ENCODE results near the gene ADAMTS8. TPM values are rescaled to one million over a fixed set of nuclear protein-coding genes. Genes with fewer than 3 reads are reported as not detected.

ADAMTS8 gene
- polyA plus RNA-seq, 2 of the 4 experiments (the other 2 are of a cell fraction), result 0.17 to 0.26 TPM

DNA sequence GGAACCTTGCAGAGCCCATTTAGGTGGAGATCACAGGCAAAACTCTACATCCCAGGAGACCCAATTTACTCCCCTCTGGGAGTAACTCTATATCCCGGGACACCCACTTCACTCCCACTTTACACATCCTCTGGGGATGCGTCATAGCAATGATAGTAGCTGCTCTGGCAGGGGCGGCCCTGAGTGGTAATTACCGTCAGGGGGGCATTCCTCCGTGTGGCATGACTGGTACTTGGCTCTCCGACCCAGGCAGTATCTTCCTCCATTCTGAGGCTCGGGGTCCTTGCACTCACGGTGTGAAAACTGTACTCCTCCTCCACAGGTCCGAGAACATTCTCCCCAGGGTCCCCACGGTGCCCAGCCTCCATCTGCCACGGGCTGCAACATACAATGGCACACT lies 17.2 kb downstream of the ADAMTS8 start:
- WGBS (ENCODE audit: missing lambda C conversion rate), result 49% methylated on average over 8 of the region's 11 CpGs
- ATAC-seq, result no peak
- no peak overlapping the region for H3K27ac ChIP-seq
- peaks cover 17% of the 10 kb centered on the region for H3K4me1 ChIP-seq
- no peak for DNase-seq (ENCODE audit: low read depth in 1 of 2, low spot score in 1 of 2)
- no peak for FAIRE-seq
- no peaks in the 10 kb centered on the region for H3K9me3 ChIP-seq
- POLR2A ChIA-PET, result no interaction called here
- TF ChIP-seq EHMT2 (IDR thresholded peaks at IDR 0.05; ENCODE audit: low read depth) (no peak), FOSL2 (IDR thresholded peaks at IDR 0.05) (no peak), FOSL2 (CRISPR knock-in tag; IDR thresholded peaks at IDR 0.05) (no peak), EP300 (IDR thresholded peaks at IDR 0.05) (no peak), BHLHE40 (IDR thresholded peaks at IDR 0.05; ENCODE audit: low read depth, low read length) (no peak), TP53 (CRISPR knock-in tag; IDR thresholded peaks at IDR 0.05) (no peak), HOXB13 (CRISPR knock-in tag; IDR thresholded peaks at IDR 0.05; ENCODE audit: low read depth) (no peak), EHF (CRISPR knock-in tag; IDR thresholded peaks at IDR 0.05) (no peak), TFCP2L1 (CRISPR knock-in tag; IDR thresholded peaks at IDR 0.05) (no peak), CHD4 (IDR thresholded peaks at IDR 0.05; ENCODE audit: borderline replicate concordance) (no peak)
- TF ChIP-seq, protein P1, sequence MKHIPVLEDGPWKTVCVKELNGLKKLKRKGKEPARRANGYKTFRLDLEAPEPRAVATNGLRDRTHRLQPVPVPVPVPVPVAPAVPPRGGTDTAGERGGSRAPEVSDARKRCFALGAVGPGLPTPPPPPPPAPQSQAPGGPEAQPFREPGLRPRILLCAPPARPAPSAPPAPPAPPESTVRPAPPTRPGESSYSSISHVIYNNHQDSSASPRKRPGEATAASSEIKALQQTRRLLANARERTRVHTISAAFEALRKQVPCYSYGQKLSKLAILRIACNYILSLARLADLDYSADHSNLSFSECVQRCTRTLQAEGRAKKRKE (CRISPR knock-in tag; IDR thresholded peaks at IDR 0.05; ENCODE audit: low read depth), result no peak
- TF ChIP-seq, protein P2, sequence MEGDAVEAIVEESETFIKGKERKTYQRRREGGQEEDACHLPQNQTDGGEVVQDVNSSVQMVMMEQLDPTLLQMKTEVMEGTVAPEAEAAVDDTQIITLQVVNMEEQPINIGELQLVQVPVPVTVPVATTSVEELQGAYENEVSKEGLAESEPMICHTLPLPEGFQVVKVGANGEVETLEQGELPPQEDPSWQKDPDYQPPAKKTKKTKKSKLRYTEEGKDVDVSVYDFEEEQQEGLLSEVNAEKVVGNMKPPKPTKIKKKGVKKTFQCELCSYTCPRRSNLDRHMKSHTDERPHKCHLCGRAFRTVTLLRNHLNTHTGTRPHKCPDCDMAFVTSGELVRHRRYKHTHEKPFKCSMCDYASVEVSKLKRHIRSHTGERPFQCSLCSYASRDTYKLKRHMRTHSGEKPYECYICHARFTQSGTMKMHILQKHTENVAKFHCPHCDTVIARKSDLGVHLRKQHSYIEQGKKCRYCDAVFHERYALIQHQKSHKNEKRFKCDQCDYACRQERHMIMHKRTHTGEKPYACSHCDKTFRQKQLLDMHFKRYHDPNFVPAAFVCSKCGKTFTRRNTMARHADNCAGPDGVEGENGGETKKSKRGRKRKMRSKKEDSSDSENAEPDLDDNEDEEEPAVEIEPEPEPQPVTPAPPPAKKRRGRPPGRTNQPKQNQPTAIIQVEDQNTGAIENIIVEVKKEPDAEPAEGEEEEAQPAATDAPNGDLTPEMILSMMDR (IDR thresholded peaks at IDR 0.05), result no peak
- TF ChIP-seq, protein P3, sequence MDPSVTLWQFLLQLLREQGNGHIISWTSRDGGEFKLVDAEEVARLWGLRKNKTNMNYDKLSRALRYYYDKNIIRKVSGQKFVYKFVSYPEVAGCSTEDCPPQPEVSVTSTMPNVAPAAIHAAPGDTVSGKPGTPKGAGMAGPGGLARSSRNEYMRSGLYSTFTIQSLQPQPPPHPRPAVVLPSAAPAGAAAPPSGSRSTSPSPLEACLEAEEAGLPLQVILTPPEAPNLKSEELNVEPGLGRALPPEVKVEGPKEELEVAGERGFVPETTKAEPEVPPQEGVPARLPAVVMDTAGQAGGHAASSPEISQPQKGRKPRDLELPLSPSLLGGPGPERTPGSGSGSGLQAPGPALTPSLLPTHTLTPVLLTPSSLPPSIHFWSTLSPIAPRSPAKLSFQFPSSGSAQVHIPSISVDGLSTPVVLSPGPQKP (IDR thresholded peaks at IDR 0.05; ENCODE audit: low read depth, low read length), result no peak
- no peak overlapping the region for H3K4me3 ChIP-seq
- CTCF ChIA-PET, result interaction anchor here (1.0 to 1.5 kb wide), 2 partner anchors 20 to 451 kb away, joined by 4 read pairs; no protein-coding TSS in a partner anchor
- H3K4me2 ChIP-seq, result no peak overlapping the region

DNA sequence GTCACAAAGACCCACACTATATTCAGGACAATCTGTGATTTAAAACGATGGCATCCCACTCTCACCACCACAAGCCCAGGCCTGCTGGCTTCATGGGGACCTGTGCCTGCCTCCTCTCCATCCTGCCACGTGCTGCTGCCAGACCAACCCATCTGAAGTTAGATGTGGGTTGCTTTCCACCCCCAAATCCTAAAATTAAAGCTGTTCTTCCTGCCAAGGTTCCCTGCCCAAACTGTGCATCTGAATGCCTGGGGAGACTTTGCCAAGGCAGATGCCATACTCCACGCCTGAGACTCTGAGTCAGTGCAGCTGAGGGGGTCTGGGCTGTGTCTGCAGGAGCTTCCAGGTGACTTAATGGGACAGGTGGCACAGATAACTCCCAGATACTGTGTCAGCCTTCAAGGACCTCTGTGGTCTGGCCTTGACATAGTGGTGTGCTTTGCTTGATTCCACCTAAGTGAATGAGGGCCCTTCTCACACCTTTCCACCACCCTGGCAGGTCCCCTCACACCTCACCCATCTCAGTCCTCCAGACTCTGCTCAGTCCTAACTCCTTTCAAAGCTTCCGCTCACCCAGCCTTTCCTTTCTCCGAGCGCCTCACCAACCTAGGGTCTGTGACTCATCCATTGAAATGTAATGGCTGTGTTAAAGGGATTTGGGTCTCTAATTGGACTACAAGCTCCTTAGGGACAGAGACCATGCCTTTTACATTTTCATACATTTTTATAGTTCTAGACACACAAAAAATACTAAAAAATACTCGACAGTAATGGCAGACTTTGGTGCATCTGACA lies 18.6 kb downstream of the ADAMTS8 start:
- ATAC-seq, result no peak
- no peak for DNase-seq (ENCODE audit: low read depth in 1 of 2, low spot score in 1 of 2)
- ChIA-PET CTCF (interaction anchor here (1.4 to 2.6 kb wide), 4 partner anchors 19 to 452 kb away, joined by 3 to 8 read pairs (median 4); no protein-coding TSS in a partner anchor), POLR2A (no interaction called here)
- no peak for FAIRE-seq
- Histone ChIP-seq H3K4me1 (peaks cover 17% of the 10 kb centered on the region), H3K4me2 (no peak overlapping the region), H3K27ac (no peak overlapping the region), H3K4me3 (no peak overlapping the region), H3K9me3 (no peaks in the 10 kb centered on the region)
- TF ChIP-seq, protein P4, sequence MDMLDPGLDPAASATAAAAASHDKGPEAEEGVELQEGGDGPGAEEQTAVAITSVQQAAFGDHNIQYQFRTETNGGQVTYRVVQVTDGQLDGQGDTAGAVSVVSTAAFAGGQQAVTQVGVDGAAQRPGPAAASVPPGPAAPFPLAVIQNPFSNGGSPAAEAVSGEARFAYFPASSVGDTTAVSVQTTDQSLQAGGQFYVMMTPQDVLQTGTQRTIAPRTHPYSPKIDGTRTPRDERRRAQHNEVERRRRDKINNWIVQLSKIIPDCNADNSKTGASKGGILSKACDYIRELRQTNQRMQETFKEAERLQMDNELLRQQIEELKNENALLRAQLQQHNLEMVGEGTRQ (IDR thresholded peaks at IDR 0.05), result no peak
- TF ChIP-seq EP300 (IDR thresholded peaks at IDR 0.05), result no peak
- no peak for TF ChIP-seq SREBF2 (IDR thresholded peaks at IDR 0.05)
- no peak for TF ChIP-seq TFCP2L1 (CRISPR knock-in tag; IDR thresholded peaks at IDR 0.05)
- no peak for TF ChIP-seq TP53 (CRISPR knock-in tag; IDR thresholded peaks at IDR 0.05)
- TF ChIP-seq RFX5 (IDR thresholded peaks at IDR 0.05), result no peak
- WGBS (ENCODE audit: missing lambda C conversion rate), result 66% methylated on average over 5 of the region's 7 CpGs

DNA sequence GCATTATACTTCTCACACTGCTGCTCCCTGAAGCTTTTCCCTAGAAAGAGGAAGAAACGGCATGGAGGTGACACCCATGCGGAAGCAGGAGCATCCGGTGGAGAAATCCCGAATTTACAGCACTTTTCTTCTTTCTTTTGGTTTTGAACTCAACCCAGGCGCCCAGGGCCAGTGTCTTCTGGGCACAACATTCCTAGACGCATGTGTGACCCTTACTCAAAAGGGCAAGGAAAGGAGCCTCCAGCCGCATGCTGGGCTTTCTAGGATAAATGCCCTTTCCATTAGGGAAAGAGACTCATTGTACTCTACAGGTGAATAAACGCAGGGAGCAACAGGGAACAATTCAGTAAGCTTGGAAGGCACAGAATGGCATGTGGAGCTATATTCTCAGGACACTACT lies 19.5 kb downstream of the ADAMTS8 start:
- H3K4me3 ChIP-seq, result no peak overlapping the region
- H3K4me2 ChIP-seq, result no peak overlapping the region
- DNase-seq (ENCODE audit: low read depth in 1 of 2, low spot score in 1 of 2), result no peak
- no peaks in the 10 kb centered on the region for H3K9me3 ChIP-seq
- ATAC-seq, result no peak
- POLR2A ChIA-PET, result interaction anchor here (0.5 kb wide), 1 partner anchor 184 kb away, joined by 4 read pairs; no protein-coding TSS in a partner anchor
- no peak for FAIRE-seq
- no peak overlapping the region for H3K27ac ChIP-seq
- WGBS (ENCODE audit: missing lambda C conversion rate), result 87% methylated on average over 8 of the region's 8 CpGs
- peaks cover 11% of the 10 kb centered on the region for H3K4me1 ChIP-seq
- CTCF ChIA-PET, result interaction anchor here (1.4 to 2.6 kb wide), 3 partner anchors 19 to 453 kb away, joined by 3 to 8 read pairs (median 4); no protein-coding TSS in a partner anchor
- TF ChIP-seq EP300 (IDR thresholded peaks at IDR 0.05), result no peak
- TF ChIP-seq, protein P3 (IDR thresholded peaks at IDR 0.05; ENCODE audit: low read depth, low read length), result no peak
- no peak for TF ChIP-seq BHLHE40 (IDR thresholded peaks at IDR 0.05; ENCODE audit: low read depth, low read length)
- TF ChIP-seq, protein P5, sequence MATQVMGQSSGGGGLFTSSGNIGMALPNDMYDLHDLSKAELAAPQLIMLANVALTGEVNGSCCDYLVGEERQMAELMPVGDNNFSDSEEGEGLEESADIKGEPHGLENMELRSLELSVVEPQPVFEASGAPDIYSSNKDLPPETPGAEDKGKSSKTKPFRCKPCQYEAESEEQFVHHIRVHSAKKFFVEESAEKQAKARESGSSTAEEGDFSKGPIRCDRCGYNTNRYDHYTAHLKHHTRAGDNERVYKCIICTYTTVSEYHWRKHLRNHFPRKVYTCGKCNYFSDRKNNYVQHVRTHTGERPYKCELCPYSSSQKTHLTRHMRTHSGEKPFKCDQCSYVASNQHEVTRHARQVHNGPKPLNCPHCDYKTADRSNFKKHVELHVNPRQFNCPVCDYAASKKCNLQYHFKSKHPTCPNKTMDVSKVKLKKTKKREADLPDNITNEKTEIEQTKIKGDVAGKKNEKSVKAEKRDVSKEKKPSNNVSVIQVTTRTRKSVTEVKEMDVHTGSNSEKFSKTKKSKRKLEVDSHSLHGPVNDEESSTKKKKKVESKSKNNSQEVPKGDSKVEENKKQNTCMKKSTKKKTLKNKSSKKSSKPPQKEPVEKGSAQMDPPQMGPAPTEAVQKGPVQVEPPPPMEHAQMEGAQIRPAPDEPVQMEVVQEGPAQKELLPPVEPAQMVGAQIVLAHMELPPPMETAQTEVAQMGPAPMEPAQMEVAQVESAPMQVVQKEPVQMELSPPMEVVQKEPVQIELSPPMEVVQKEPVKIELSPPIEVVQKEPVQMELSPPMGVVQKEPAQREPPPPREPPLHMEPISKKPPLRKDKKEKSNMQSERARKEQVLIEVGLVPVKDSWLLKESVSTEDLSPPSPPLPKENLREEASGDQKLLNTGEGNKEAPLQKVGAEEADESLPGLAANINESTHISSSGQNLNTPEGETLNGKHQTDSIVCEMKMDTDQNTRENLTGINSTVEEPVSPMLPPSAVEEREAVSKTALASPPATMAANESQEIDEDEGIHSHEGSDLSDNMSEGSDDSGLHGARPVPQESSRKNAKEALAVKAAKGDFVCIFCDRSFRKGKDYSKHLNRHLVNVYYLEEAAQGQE (IDR thresholded peaks at IDR 0.05), result no peak
- no peak for TF ChIP-seq CBX2 (IDR thresholded peaks at IDR 0.05; ENCODE audit: borderline replicate concordance, low read depth)
- TF ChIP-seq HDAC2 (IDR thresholded peaks at IDR 0.05), result no peak
- no peak for TF ChIP-seq FOXS1 (CRISPR knock-in tag; IDR thresholded peaks at IDR 0.05)
- TF ChIP-seq CEBPB (IDR thresholded peaks at IDR 0.05), result no peak
- TF ChIP-seq SREBF2 (IDR thresholded peaks at IDR 0.05), result no peak
- no peak for TF ChIP-seq HEYL (CRISPR knock-in tag; IDR thresholded peaks at IDR 0.05)

All from A549 (cell line).